HG02798 (cell line): ENCODE data around the gene RCC2.
"Not testable (repeated sequence)": the region's sequence is repeated elsewhere in the genome, so short reads cannot be mapped to it uniquely, and the experiment has no call there.

Source experiments
- ATAC-seq: cut with Tn5 transposase; IDR thresholded peaks from one replicate; pipeline ENCODE4 v1.9.1; 2021; ENCODE audit warnings: mild to moderate bottlenecking; ENCODE audit not compliant: unreplicated experiment, poor library complexity

The RCC2 gene

DNA sequence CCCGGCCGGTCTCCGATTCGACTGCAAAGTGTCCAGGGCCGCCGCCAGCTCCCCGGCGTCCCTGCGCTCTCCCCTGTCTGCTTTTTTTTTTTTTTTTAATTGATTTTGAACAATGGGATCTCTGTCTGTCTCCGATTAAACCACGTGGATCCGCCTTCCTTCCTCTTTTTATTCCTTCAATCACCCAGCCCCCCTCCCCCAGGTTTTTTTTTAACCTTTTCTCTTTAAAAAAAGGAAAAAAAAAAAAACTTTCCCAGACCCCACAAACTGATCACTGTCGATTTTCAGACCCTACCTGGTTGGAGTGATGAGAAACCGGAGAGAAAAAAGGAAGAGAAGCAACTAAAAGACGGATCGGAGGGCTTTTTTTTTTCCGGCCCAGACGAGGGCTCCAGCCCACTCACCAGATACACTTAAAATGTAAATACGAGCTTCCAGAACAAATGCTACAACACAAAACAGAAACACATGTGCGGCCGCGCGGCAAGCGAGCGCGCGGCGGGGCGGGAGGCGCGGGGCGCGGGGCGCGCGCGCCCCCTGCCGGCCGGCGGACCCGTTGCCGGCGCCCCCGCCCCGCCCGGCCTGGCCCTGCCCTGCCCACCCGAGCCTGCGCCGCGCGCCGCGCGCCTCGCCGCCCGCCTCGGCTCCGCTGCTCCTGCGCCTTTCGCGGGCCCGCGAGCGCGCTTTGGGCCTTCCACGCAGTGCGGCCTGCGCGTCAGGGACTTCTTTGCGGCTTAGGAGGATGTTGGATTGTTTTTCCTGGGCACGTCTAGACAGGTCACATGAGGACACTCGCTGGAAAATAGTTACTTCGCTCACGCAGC lies at the start of gene RCC2:
RCC2 (minus strand) TSS at position 428 of the 824 bp plus-strand sequence. CDS start 1,163 bp downstream, outside the sequence.
- ATAC-seq: peak; percentile 57

DNA sequence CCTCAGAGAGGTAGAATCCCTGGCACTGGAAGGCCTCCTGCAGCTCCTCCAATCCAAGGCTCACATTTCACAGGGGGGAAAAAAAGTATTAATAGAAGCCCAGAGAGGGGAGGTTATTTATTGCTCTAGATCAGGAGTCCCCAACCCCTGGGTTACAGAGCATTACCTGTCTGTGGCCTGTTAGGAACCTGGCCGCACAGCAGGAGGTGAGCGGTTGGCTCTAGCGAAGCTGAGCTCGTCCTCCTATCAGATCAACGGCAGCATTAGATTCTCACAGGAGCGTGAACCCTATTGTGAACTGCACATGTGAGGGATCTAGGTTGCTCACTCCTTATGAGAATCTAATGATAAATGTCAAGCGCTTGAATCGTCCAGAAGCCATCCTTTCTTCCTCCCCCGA lies 46.8 kb upstream of the RCC2 start:
- no peak for ATAC-seq

DNA sequence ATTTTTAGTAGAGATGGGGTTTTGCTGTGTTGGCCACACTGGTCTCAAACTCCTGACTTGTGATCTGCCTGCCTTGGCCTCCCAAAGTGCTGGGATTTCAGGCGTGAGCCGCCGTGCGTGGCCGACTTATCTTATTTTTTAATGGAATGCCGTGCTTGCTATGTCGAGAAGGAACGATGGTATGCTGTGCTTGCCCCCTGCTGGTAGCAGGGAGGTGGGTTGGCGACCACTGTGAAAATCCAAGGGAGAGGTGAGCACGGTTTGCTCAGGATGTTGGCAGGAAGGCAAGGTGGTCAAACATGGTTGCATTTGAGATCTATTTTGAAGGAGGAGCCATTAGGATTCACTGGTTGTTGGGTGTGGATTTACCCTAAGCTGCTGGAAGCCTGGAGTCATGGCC lies 45.8 kb upstream of the RCC2 start:
- ATAC-seq: no peak

DNA sequence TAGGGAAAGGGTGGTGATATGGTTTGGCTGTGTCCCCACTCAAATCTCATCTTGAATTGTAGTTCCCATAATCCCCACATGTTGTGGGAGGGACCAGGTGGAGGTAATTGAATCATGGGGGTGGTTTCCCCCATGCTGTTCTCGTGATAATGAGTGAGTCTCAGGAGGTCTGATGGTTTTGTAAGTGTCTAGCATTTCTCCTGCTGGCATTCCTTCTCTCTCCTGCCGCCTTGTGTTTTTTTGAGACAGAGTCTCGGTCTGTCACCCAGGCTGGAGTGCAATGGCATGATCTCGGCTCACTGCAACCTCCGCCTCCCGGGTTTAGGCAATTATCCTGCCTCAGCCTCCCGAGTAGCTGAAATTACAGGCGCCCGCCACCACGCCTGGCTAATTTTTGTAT lies 42.5 kb upstream of the RCC2 start:
- ATAC-seq: not testable (repeated sequence)

DNA sequence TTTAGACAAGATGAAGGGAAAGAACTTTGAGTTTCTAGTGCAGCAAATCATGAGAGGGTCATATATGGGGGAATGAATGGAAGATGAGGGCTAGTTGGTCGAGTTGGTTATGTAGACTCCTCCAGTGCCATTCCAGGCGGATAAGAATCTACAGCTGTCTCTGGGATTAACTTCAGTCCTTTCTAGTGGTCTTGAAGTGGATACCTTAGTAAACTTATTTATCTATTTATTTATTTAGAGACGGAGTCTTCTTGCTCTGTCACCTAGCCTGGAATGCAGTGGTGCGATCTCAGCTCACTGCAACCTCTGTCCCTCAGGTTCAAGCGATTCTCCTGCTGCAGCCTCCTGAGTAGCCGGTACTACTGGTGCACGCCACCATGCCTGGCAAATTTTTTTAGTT lies 41.4 kb upstream of the RCC2 start:
- no peak for ATAC-seq

DNA sequence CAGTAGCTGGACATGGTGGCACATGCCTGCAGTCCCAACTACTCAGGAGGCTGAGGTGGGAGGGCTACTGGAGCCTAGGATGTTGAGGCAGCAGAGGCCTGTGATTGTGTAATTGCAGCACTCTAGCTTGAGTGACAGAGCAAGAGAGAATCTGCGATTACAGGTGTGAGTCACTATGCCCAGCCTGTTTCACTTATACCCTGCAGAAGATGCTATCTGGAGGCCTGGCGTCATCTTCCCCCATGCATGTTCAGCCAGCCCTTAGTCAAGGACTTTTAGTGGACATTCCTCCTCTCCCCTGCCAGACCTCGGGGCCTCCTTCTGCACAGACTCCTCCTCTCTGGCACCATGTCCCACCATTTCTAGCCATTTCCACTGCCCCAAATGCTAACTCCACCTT lies 36.3 kb upstream of the RCC2 start:
- no peak for ATAC-seq

DNA sequence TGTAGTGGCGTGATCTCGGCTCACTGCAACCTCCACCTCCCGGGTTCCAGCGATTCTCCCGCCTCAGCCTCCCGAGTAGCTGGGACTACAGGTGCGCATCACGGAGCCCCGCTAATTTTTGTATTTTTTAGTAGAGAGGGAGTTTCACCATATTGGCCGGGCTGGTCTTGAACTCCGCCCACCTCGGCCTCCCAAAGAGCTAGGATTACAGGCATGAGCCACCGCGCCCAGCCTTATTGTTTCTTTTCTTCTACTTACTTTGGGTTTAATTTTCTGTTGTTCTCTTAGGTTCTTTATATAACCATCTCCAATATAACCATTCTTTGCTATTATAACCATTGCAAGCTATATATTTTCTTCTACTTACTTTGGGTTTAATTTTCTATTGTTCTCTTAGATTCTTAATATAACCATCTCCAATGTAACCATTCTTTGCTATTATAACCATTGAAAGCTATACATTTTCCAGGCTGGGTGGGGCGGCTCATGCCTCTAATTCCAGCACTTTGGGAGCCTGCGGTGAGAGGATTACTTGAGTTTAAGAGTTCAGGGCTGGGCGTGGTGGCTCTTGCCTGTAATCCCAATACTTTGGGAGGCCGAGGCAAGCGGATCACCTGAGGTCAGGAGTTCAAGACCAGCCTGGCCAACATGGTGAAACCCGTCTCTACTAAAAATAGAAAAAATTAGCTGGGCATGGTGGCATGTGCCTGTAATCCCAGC lies 35.5 kb upstream of the RCC2 start:
- ATAC-seq: not testable (repeated sequence)

DNA sequence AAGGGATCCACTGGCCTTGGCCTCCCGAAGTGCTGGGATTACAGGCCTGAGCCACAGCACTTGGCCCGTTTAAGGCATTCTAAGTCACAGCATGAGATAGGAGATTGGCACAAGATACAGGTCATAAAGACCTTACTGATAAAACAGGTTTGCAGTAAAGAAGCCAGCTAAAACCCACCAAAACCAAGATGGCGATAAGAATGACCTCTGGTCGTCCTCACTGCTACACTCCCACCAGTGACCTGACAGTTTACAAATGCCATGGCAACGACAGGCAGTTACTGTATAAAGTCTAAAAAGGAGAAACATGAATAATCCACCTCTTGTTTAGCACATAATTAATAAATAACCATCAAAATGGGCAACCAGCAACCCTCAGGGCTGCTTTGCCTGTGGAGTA lies 33.3 kb upstream of the RCC2 start:
- ATAC-seq: no peak

DNA sequence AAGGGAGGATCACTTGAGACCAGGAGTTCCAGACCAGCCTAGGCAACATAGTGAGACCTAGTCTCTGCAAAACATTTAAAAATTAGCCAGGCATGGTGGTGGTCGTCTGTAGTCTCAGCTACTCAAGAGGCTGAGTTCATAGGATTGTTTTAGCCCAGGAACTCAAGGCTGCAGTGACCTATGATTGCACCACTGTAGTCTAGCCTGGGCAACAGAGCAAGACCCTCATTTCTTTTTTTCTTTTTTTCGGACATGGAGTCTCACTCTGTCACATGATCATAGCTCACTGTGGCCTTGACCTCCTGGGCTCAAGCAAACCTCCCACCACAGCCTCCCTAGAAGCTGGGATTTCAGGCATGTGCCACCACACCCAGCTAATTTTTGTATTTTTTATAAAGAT lies 31.9 kb upstream of the RCC2 start:
- ATAC-seq: no peak

DNA sequence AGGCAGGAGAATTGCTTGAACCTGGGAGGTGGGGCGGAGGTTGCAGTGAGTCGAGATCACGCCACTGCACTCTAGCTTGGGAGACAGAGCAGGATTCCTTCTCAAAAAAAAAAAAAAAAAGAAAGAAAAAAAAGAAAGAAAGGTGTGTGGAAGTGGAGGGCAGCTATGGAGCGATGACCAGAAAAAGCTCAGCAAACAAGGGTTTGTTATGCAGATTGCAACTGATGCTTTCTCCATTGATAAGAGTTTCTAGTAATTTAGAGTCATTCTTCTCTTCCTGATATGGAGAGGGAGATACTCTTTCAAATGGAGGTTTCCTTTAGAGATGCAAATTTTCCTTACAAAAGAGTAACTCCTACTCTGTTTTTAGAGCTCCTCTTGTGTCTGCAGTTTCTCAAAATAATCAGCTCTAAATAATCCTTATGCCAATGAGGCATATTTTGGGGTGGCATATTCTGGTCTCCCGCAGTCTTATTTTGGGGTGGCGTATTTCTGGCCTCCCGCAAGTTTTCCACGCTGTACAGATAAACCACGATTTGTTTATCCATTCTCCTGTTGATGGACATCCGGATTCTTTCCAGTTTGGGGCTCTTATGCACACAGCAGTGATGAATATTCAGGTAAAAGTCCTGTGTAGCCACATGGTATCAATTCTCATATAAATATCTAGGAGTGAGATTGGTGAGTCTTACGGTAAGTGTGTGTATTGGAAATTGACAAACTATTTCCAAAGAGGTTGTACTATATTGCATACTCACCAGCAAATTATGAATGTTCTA lies 30.7 kb upstream of the RCC2 start:
- no peak for ATAC-seq

DNA sequence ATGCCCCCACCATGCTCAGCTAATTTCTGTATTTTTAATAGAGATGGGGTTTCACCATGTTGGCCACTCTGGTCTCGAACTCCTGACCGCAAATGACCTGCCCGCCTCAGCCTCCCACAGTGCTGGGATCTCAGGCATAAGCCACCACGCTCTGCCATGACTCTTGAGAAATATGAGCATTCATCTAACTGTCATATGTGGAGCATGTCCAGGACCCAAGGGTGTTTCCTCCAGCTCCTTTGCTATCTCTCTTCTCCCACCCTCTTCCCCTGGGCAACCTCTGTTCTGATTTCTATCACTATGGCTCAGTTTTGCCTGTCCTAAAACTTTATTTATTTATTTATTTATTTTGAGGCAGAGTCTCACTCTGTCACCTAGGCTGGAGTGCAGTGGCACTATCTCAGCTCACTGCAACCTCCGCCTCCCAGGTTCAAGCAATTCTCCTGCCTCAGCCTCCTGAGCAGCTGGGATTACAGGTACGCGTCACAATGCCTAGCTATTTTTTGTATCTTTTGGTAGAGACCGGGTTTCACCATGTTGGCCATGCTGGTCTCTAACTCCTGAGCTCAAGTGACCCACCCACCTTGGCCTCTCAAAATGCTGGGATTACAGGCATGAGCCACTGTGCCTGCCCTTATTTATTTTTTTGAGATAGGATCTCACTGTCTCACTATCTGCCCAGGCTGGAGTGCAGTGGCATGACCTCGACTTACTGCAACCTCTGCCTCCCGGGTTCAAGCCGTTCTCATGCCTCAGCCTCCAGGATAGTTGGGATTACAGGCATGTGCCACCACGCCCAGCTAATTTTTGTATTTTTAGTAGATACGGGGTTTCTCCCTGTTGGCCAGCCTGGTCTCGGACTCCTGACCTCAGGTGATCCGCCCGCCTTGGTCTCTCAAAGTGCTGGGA lies 29.1 kb upstream of the RCC2 start:
- ATAC-seq: not testable (repeated sequence)

DNA sequence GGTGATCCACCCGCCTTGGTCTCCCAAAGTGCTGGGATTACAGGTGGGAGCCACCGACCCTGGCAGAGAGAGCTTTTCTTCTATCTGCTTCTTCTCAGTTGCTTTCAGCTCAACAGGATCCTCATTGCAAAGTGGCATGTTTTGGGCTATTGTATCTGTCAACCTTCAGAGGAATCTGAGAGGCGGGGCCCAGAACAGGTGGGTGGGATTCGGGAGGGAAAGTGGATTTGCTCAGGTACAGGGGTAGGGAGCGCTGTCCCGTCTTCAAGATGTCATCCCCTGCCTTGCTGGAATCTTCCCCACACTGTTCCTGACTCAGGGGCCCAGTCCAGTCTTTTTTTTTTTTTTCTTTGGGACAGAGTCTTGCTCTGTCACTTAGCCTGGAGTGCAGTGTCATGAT lies 26.9 kb upstream of the RCC2 start:
- no peak for ATAC-seq

DNA sequence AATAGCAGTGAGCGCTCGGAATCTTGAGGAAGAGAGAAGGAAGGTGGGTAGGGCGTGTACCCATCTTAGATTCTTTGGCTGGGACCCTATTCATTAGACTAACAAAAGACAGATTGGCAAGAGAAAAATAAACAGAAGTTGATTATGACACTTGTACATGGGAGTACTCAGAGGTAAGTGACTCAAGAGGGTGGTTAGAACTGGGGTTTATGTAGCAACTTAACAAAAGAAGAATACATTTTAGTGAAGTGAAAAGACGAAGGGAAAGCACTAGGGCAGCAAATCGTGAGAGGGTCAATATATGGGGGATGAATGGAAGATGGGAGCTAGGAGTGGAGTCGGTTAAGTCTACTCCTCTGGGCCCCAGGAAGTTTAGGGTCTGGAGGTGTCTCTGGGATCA lies 25.8 kb upstream of the RCC2 start:
- ATAC-seq: no peak

DNA sequence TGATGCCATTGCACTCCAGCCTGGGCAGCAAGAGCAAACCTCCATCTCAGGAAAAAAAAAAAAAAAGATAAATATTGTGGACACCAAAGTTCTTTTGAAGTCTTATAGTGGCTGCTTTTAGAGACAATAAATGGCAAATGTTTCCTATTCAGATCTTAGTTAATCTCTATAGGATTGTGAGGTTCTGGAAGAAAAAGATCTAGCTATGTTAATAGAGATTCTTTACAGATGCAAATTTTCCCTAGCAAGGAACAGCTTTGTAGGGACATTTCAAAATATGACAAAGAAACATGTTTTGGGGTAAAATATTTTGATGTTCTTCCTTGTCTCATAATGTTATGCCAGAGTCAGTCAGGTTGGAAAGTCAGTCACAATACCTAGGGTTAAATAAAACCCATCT lies 24.5 kb upstream of the RCC2 start:
- no peak for ATAC-seq

DNA sequence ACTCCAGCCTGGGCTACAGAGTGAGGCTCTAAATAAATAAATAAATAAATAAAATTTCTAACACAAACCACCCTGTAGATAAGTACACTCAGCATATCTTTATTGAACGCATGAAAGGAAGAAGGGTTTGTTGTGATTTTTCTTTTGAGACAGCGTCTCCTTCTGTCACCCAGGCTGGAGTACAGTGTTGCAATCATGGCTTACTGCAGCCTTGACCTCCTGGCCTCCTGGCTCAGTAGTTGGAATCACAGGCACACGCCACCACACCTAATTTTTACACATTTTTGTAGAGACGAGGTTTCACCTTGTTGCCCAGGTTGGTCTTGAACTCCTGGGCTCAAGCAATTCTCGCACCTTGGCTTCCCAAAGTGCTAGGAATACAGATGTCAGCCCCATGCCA lies 23.2 kb upstream of the RCC2 start:
- no peak for ATAC-seq

DNA sequence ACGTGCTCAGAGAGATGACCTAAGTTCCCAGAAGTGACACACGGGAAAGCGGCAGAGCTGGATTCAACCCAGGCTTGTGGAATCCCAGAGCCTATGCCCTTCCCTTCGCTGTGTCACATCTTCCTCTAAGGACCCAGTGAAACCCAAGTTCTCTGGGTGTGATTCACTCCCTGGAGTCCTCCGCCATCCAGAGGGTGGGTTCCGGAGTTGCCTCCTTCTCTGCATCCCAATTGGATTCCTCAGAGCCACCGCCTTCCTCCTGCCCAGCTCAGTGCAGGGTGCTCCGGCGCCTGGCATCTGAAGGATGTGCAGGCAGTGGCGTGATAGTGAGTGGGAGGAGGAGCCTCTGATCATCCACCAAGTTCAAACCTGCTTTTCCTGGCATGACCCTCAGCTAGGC lies 20.7 kb upstream of the RCC2 start:
- no peak for ATAC-seq

DNA sequence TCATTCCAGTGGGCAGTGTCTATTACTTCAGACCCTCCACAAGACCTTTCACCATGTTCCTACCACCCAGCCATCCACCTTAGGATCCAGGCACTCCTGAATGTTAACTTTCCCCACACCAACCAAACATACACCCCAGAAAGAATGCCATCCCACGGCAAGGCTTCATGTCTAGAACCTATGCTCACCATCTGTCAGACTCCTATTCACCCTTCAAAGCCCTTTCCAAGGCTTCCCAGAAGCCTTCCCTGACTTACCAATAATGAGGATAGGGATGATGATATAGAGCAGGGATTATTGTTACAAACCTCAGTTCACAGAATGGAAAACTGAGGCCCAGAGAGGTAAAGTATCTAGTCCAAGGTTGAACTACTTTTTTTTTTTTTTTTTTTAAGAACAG lies 19.3 kb upstream of the RCC2 start:
- ATAC-seq: no peak

DNA sequence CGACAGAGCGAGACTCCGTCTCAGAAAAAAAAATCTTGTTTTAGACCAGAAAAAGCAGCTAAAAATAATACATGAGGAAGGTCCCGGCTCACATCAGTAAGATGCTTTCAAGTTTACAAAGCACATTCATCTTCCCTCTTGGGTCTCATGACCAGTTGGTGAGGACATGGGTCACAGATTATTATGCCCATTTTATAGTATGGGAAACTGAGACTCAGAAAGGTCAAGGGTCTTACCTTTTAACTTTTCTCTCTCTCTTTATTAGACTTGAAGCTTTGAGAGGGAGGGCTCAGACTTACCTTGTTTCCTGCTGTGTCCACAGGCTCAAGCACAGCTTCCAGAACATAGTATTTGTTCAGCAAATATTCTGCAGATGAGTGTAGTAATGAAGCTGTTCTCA lies 13.2 kb upstream of the RCC2 start:
- ATAC-seq: no peak

DNA sequence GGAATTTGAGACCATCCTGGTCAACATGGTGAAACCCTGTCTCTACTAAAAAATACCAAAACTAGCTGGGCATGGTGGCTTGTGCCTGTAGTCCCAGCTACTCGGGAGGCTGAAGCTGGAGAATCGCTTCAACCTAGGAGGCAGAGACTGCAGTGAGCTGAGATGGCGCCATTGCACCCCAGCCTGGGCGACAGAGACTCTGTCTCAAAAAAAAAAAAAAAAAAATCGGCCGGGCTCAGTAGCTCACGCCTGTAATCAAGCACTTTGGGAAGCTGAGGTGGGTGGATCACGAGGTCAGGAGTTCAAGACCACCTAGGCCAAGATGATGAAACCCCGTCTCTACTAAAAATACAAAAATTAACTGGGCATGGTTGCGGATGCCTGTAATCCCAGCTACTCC lies 12.7 kb upstream of the RCC2 start:
- ATAC-seq: not testable (repeated sequence)

DNA sequence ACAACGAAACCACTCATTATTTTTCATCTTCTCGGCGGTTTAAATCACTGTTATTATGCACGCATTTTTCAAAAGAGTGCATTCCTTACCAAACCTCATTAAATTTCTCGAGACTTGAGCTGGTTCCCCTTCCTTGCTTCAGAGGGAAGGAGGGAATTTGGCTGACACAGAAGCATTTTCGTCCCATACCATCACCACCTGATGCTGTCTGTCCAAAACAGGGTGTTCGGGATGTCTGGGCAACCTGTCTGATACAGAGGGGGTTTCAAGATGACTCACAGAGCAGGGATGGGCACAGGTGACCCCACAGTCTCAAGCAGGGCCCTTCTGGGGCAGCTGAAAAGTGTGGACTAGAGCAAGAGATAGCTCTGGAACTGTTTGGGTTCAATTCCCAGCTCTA lies 12.3 kb upstream of the RCC2 start:
- no peak for ATAC-seq
